Chondrocyte (in vitro differentiated cells): ENCODE results near the gene MYO10. TPM values are rescaled to one million over a fixed set of nuclear protein-coding genes. Genes with fewer than 3 reads are reported as not detected.
A peak's percentile ranks its signal among the peaks of the same experiment; 100 is the strongest.

ENCODE experiments used
- DNase-seq: peaks from one replicate; pipeline ENCODE4 v3.0.0; 2021; ENCODE audit warnings: mixed read lengths, low spot score
- H3K27ac Mint-ChIP-seq: one replicate; pipeline ENCODE4 v1.8.0; 2021; ENCODE audit warnings: mild to moderate bottlenecking, moderate library complexity, mixed read lengths; ENCODE audit not compliant: unreplicated experiment
- H3K27me3 Mint-ChIP-seq: 2 replicates; pipeline ENCODE4 v1.8.0; 2021; ENCODE audit warnings: low read depth, mixed read lengths
- H3K36me3 Mint-ChIP-seq: 2 replicates; pipeline ENCODE4 v1.8.0; 2021; ENCODE audit warnings: low read depth, mixed read lengths
- H3K4me1 Mint-ChIP-seq: 2 replicates; pipeline ENCODE4 v1.8.0; 2021; ENCODE audit warnings: low read depth, mild to moderate bottlenecking, mixed read lengths
- H3K4me3 Mint-ChIP-seq: one replicate; pipeline ENCODE4 v1.8.0; 2021; ENCODE audit warnings: mild to moderate bottlenecking, moderate library complexity, mixed read lengths; ENCODE audit not compliant: unreplicated experiment
- H3K9me3 Mint-ChIP-seq: 2 replicates; pipeline ENCODE4 v1.8.0; 2021; ENCODE audit warnings: low read depth, mixed read lengths
- total RNA-seq: library from RNA; stranded (reverse); gene quantifications from 3 replicates; pipeline ENCODE4 v1.2.1, GENCODE V29; 2021
- TF ChIP-seq, protein P1 (sequence below): fragments of 200-600 bp; sonication (generic); IDR thresholded peaks from 2 replicates; pipeline ENCODE4 v1.5.0; 2021; ENCODE audit warnings: antibody characterized with exemption, mild to moderate bottlenecking, moderate library complexity

MYO10 gene
- total RNA-seq, 1 donor from 2014 or later: 51.9 TPM

DNA sequence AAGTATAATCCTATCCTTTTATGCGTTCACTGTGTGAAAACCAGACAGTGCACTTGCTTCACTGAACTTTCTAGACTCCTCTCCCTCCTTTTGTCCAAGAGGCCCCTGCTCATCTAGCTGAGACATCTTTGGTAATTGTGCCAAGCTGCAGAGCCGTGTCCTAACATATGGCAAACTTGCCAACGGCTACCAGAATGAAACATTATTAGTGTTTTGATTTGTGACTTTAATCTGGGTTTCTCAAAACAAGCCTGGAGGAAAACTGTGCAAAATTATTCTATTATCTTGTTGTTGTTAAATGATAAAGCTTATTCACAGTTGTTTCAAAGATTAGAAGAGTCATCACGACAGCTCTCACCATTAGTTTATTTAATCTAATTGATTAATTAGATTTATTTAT lies 240.3 kb downstream of the MYO10 start:
- Mint-ChIP-seq H3K9me3 (no peaks in the 10 kb centered on the region), H3K36me3 (peaks cover 26% of the 10 kb centered on the region), H3K27ac (no peak overlapping the region), H3K27me3 (no peaks in the 10 kb centered on the region), H3K4me1 (peaks cover 6% of the 10 kb centered on the region), H3K4me3 (no peak overlapping the region)
- TF ChIP-seq, protein P1, sequence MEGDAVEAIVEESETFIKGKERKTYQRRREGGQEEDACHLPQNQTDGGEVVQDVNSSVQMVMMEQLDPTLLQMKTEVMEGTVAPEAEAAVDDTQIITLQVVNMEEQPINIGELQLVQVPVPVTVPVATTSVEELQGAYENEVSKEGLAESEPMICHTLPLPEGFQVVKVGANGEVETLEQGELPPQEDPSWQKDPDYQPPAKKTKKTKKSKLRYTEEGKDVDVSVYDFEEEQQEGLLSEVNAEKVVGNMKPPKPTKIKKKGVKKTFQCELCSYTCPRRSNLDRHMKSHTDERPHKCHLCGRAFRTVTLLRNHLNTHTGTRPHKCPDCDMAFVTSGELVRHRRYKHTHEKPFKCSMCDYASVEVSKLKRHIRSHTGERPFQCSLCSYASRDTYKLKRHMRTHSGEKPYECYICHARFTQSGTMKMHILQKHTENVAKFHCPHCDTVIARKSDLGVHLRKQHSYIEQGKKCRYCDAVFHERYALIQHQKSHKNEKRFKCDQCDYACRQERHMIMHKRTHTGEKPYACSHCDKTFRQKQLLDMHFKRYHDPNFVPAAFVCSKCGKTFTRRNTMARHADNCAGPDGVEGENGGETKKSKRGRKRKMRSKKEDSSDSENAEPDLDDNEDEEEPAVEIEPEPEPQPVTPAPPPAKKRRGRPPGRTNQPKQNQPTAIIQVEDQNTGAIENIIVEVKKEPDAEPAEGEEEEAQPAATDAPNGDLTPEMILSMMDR: no peak
- DNase-seq: no peak

DNA sequence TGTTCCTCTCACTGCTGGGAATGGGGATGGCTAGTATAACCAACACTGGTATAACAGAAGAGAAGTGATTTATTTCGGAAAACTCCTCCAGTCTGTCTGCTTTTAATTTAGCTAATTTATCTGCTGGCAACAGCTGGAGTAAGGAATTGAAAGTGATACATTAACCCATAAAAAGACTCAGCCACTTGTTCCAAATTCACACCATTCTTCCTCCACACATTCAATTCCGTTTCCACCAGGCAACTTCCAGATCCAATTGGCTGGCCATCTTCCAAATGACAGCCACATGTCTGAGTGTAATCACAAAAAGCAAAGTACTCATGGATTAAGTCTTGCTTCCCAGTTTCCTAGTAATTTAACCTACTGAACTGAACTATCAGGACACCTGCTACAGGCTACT lies 242.2 kb downstream of the MYO10 start:
- TF ChIP-seq, protein P1: no peak
- no peak overlapping the region for H3K4me3 Mint-ChIP-seq
- no peaks in the 10 kb centered on the region for H3K27me3 Mint-ChIP-seq
- no peak for DNase-seq
- H3K9me3 Mint-ChIP-seq: no peaks in the 10 kb centered on the region
- H3K27ac Mint-ChIP-seq: no peak overlapping the region
- H3K4me1 Mint-ChIP-seq: peaks cover 6% of the 10 kb centered on the region
- peaks cover 23% of the 10 kb centered on the region for H3K36me3 Mint-ChIP-seq

DNA sequence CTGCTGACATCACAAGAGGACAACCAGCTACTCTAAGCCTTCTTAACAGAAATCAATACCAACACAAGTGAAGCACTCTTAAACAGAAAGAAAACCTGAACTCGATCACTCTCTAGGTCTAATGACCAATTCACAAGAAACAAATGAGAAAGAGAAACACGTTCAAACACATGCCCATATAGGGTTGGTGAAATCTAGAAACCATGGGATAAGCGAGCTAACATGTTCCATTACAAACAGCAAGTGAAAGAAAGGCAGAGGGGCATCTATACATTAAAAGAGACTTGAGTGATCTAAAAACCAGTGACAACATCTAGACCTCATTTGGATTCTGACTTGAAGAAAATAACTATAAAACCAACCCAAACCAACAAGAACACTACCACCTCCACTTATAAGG lies 244.4 kb downstream of the MYO10 start:
- Mint-ChIP-seq H3K27ac (no peak overlapping the region), H3K36me3 (peaks cover 24% of the 10 kb centered on the region), H3K9me3 (no peaks in the 10 kb centered on the region), H3K4me1 (peaks cover 6% of the 10 kb centered on the region), H3K27me3 (no peaks in the 10 kb centered on the region), H3K4me3 (no peak overlapping the region)
- TF ChIP-seq, protein P1: no peak
- DNase-seq: no peak

DNA sequence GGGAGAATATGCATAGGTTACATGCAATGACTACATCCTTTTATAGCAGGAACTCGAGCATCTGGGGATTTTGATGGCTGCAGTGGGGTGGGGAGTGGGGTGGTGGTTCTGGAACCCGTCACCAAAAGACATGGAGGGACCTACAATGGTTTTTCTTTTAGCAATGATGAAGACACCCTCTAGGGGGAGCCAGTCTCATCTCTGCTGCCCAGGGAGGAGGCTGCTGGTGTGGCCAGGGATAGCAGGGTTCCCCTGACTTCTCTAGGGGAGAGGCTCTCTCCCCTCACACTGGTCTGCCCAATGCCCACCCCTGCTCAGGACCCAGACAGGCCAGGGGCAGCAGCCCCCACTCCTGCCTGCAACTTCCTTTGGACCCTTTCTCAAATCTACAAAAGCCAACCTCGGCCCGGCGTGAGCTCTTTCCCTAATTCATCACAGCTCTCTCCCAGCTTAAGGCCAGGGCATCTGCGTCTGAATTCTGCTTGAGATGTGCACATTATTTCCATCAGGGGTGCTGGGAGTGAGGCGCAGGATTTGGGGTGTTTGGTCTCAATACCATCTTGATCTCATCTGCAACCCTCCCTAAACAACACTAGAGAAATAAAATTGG lies 245.7 kb downstream of the MYO10 start:
- TF ChIP-seq, protein P1: peak; percentile 82
- Mint-ChIP-seq H3K27me3 (no peaks in the 10 kb centered on the region), H3K27ac (no peak overlapping the region), H3K36me3 (peaks cover 21% of the 10 kb centered on the region), H3K4me1 (peaks cover 2% of the 10 kb centered on the region), H3K4me3 (no peak overlapping the region), H3K9me3 (no peaks in the 10 kb centered on the region)
- DNase-seq: no peak

DNA sequence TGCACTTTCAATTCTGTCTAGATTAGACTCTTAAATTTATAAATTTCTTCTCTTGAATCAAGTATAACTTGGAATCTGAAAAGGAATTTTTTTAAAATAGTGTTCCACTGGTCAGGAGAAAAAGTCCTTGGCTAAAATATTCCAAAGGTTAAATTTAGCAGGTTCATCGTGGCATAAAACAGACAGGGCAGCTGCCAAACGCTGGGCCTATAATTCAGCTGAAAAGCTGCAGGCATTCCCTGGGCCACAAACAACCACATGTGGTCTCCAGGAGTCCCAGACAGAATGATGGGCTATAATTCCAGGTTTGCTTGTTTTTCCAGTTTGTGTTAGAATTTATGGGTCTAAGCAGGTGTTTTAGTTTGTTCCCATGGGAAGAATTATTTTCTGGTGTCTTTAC lies 248.2 kb downstream of the MYO10 start:
- Mint-ChIP-seq H3K27me3 (no peaks in the 10 kb centered on the region), H3K4me1 (no peaks in the 10 kb centered on the region), H3K4me3 (no peak overlapping the region), H3K9me3 (no peaks in the 10 kb centered on the region), H3K27ac (no peak overlapping the region), H3K36me3 (peaks cover 23% of the 10 kb centered on the region)
- no peak for DNase-seq
- TF ChIP-seq, protein P1: no peak
